Pancreas (tissue), 10 donors: ENCODE measurements around the gene MRAP2. TPM values are rescaled to one million over a fixed set of nuclear protein-coding genes. Genes with fewer than 3 reads are reported as not detected.

ENCODE experiments used
- ATAC-seq, 4 donors: fragments of 200-7000 bp; cut with Tn5 transposase; one replicate each; pipeline versions ENCODE4 v1.8.0 to v1.9.1; 2020; ENCODE audit warnings: mild to moderate bottlenecking in 4 of 4, moderate library complexity in 4 of 4
- DNase-seq, 6 donors: peaks; one replicate each; pipeline ENCODE4 v3.0.0-alpha.2; 2020
- FAIRE-seq: peaks from 2 replicates; lab custom pipeline; 2012; peaks lifted over from hg19 to GRCh38; lab: Jason Lieb, UNC
- H3K27ac ChIP-seq, 4 donors: fragments of 200-600 bp; sonication (generic); 1 replicate in 3 of 4; 2 replicates in 1 of 4; pipeline versions ENCODE4 v1.5.0 to v1.8.0; 2020
- H3K27me3 ChIP-seq, 4 donors: fragments of 200-600 bp; one replicate each; pipeline ENCODE4 v1.8.0; 2021
- H3K36me3 ChIP-seq, 3 donors: fragments of 200-600 bp; sonication (generic) in 1 of 3; one replicate each; pipeline versions ENCODE4 v1.5.0 to v1.8.0; 2020 to 2021
- H3K4me1 ChIP-seq, 3 donors: fragments of 200-600 bp; one replicate each; pipeline ENCODE4 v1.8.0; 2021
- H3K4me3 ChIP-seq, 4 donors: fragments of 200-600 bp; sonication (generic) in 2 of 4; one replicate each; pipeline versions ENCODE4 v1.5.0 to v1.8.0; 2020 to 2021
- H3K9me3 ChIP-seq, 4 donors: fragments of 200-600 bp; one replicate each; pipeline ENCODE4 v1.8.0; 2021
- WGBS, 2 donors: extraction: QIAGEN DNeasy Blood & Tissue Kit; methylation state at CpG; one replicate each; pipeline ENCODE4 v1.1.7; 2013; 5-methylcytosine and 5-hydroxymethylcytosine counted together
- intact Hi-C, 3 donors: fragments of 100-400 bp; cut with DNase I; formaldehyde crosslinking; loops; one replicate each; pipeline versions ENCODE4 v1.11.1 to v1.14.2; 2022
- polyA plus RNA-seq, 2 donors: library from polyadenylated mRNA; stranded (reverse); fragments of 200-250 nt; gene quantifications; one replicate each; pipeline ENCODE4 v1.2.3, GENCODE V29; 2013
- total RNA-seq, 6 donors: library from RNA; stranded (reverse); fragmentation: NEBNext Ultra II Directional in 4 of 6; extraction: Animal tissue kit (Norgen Biotek cat#: 25700) in 4 of 6; gene quantifications; one replicate each; pipeline versions ENCODE4 v1.2.1 to v1.2.4, GENCODE V29; 2021 to 2023
- TF ChIP-seq, protein P1 (sequence below), 4 donors: fragments of 200-600 bp; sonication (generic) in 3 of 4; IDR thresholded peaks; one replicate each; pipeline versions ENCODE4 v1.5.0 to v1.8.0; 2021; ENCODE audit warnings: antibody characterized with exemption in 4 of 4
- donor health status: healthy with polysubstance abuse.
- donor health status: DM: no; HTN: no; CAD: no; lungs with moderate emphysema.
- donor health status: DM: no; HTN: no; CAD: no.
- donor health status: control.
- donor health status: control.
- donor health status: Bipolar disorder and iron deficiency.
- donor health status: DM: yes; HTN: yes; CAD: no.
- donor health status: DM: no; HTN: no; CAD: no.
- donor health status: DM: no; HTN: no; CAD: no.
- donor health status: DM: yes; HTN: yes; CAD: no.

The MRAP2 gene
- total and polyA plus RNA-seq, 8 donors, result 0.88 to 20.2 (median 2.9) TPM

DNA sequence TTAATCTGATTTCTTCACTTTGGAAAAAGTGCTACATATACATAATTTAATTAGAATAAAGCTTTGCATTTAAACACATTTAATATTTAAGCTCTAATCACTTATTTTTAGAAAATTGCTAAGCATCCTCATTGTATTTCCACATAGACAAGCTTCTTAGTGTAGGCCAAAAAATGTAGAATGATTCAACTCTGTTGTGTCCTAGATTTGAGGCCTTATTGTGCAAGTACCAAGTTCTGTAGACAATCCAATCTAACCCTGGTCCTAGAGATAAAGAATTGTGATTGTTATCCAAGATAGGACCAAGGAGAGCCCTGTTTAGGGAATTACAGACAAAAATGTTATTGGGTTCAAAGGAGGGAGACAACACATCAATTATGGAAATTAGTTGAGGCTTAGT is 27.6 kb downstream of the MRAP2 start:
- DNase-seq (no peak), FAIRE-seq (no peak), ATAC-seq (no peak)
- intact Hi-C loops, result no loop called here
- TF ChIP-seq, protein P1, sequence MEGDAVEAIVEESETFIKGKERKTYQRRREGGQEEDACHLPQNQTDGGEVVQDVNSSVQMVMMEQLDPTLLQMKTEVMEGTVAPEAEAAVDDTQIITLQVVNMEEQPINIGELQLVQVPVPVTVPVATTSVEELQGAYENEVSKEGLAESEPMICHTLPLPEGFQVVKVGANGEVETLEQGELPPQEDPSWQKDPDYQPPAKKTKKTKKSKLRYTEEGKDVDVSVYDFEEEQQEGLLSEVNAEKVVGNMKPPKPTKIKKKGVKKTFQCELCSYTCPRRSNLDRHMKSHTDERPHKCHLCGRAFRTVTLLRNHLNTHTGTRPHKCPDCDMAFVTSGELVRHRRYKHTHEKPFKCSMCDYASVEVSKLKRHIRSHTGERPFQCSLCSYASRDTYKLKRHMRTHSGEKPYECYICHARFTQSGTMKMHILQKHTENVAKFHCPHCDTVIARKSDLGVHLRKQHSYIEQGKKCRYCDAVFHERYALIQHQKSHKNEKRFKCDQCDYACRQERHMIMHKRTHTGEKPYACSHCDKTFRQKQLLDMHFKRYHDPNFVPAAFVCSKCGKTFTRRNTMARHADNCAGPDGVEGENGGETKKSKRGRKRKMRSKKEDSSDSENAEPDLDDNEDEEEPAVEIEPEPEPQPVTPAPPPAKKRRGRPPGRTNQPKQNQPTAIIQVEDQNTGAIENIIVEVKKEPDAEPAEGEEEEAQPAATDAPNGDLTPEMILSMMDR (IDR thresholded peaks at IDR 0.05), result no peak
- H3K27ac ChIP-seq, result no peak overlapping the region
- H3K36me3 ChIP-seq, result no peaks in the 10 kb centered on the region
- no peaks in the 10 kb centered on the region for H3K9me3 ChIP-seq
- no peaks in the 10 kb centered on the region for H3K4me1 ChIP-seq
- no peak overlapping the region for H3K4me3 ChIP-seq
- H3K27me3 ChIP-seq, result no peaks in the 10 kb centered on the region

DNA sequence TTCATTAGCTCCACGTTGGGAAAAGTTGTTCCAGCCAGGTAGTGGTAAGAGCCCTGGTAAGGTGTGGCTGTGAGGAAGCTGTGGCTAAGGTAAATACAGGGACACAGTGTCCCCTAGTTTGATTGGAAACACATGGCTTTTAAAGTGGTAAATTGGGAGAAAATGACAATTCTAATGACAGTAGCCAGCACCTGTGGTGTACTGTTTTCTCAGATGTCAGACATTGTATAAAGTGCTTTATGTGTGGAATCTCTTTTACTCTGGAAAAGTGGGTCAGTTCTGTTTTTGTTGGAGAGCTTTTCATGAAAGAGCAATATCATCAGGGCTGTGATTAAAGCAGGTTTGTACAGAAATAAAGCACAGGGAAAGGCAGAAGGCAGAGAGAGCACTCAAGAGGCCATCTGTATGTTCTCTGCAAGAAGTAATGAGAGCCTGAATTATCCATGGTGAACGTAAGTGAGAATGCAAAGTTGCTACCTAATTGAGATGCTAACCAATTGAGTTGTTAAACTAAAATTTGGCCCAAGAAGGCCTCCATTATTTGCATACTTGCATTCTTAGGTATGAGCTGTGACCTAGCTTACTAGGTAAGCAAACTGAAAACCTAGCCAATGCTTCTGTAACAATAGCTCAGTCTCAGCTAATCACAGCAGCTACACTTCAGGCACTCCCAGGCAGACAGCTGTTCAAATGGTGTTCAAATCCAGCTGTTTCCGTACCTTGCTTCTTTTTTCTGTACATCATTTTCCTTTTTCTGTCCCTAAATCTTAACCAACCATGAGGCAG is 28.2 kb downstream of the MRAP2 start:
- Histone ChIP-seq H3K36me3 (no peaks in the 10 kb centered on the region), H3K9me3 (no peaks in the 10 kb centered on the region), H3K27me3 (no peaks in the 10 kb centered on the region), H3K27ac (no peak overlapping the region), H3K4me3 (no peak overlapping the region), H3K4me1 (no peaks in the 10 kb centered on the region)
- intact Hi-C loops, result no loop called here
- ATAC-seq, result peak in 3 of 4 donors; percentile 15 to 58 (median 39)
- TF ChIP-seq, protein P1 (IDR thresholded peaks at IDR 0.05), result no peak
- FAIRE-seq, result no peak
- WGBS, 2 donors, result 38 to 52% methylated on average over 3 of the region's 3 CpGs
- DNase-seq, result no peak

DNA sequence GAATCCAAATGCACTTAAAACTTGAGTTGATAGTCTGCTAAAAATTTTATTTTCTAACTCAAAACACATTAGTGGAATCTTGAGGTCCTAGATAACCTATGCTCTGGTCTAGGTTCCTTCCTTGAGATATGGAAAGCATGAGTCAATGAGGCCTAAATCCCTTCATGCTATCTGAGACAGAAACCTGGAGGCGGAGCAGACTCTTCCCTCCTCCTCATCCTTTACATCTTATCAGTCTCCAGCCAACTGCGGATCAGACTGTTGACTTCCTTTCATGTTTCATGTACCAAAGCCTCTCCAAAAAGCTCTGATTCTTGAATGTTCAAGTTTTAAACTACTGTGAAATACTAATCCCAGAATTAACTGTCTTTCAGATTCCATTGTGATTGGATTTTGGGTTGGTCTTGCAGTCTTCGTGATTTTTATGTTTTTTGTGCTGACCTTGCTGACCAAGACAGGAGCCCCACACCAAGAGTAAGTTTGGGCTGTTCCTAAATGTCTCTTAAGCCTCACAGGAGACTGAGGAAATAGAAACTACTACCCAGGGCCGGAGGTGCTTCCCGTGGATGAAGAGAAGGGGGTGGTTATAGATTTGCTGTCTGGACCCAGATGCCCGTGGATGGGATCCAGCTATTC is 29.1 kb downstream of the MRAP2 start:
- Histone ChIP-seq H3K4me3 (no peak overlapping the region), H3K4me1 (no peaks in the 10 kb centered on the region), H3K36me3 (no peaks in the 10 kb centered on the region), H3K27me3 (no peaks in the 10 kb centered on the region), H3K9me3 (no peaks in the 10 kb centered on the region), H3K27ac (no peak overlapping the region)
- TF ChIP-seq, protein P1 (IDR thresholded peaks at IDR 0.05), result no peak
- DNase-seq (no peak), ATAC-seq (no peak), FAIRE-seq (no peak)
- 53 to 54% methylated on average over 6 of the region's 6 CpGs for WGBS, 2 donors
- intact Hi-C loops, result no loop called here

DNA sequence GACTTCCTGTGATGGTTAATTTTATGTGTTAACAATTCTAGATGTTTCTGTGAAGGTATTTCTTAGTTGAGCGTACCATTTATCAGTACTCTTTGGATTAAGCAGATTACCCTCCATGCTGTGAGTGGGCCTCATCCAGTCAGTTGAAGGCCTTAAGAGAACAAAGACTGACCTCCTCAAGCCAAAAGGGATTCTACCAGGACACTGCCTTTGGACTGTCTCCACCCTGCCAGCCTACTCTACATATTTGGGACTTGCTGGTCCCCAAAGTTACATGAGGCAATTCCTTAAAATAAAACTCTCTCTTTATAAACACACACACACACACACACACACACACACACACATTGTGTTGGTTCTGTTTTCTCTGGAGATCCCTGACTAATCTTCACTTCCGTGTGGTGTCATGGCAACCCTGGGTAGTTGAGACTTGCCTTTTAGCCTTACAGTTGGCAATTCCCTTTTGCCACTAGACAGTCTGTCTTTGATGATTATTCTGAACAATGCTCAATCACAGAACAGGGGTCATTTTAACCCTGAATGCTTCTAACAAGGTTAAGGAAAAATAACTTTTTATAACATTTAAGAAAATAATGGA is 32.2 kb downstream of the MRAP2 start:
- FAIRE-seq (no peak), DNase-seq (no peak), ATAC-seq (peak in 1 of 4 donors; percentile 51)
- no peaks in the 10 kb centered on the region for H3K9me3 ChIP-seq
- intact Hi-C loops, result no loop called here
- H3K4me1 ChIP-seq, result no peaks in the 10 kb centered on the region
- no peaks in the 10 kb centered on the region for H3K36me3 ChIP-seq
- H3K27me3 ChIP-seq, result no peaks in the 10 kb centered on the region
- no peak overlapping the region for H3K4me3 ChIP-seq
- TF ChIP-seq, protein P1 (IDR thresholded peaks at IDR 0.05), result no peak
- WGBS, 2 donors, result 50 to 70% methylated on average over 2 of the region's 2 CpGs
- H3K27ac ChIP-seq, result no peak overlapping the region
